NCI-H2029 (cell line): ENCODE results near the gene LMO1.

ENCODE experiments used
- DNase-seq: peaks from one replicate; lab custom pipeline; 2025; lab: John Stamatoyannopoulos, UW

The LMO1 gene

GRCh38 chr11:8227156-8228152 is 36.2 kb downstream of the LMO1 start:
- DNase-seq = no peak

DNA sequence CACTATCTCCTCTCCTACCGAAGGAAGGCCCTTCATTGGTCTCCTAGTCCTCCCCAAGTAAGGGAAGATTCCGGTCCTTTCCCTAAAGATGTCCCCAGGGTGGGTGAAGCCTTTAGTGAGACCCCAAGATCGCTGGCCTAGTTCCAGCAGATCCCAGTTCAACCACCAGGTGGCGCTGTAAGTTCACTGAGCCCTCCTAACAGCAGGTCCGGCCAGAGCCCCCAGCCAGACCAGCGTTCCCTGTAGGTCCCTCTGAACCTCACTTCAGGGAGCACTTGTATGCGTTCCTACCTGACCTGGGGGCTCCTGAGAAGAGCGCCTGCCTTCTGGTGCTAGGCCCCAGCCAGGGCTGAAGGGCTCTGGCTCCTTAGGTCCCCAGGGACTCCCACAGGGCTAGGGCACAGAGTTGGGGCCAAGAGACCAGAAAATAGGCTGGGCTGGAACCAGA is 38.1 kb downstream of the LMO1 start:
- peak; percentile 44 for DNase-seq

- no peak for DNase-seq
These were observed 39.0 kb downstream of the LMO1 start for GRCh38 chr11:8224711-8225110.

GRCh38 chr11:8224161-8224591 is 39.5 kb downstream of the LMO1 start:
- DNase-seq = no peak

DNA sequence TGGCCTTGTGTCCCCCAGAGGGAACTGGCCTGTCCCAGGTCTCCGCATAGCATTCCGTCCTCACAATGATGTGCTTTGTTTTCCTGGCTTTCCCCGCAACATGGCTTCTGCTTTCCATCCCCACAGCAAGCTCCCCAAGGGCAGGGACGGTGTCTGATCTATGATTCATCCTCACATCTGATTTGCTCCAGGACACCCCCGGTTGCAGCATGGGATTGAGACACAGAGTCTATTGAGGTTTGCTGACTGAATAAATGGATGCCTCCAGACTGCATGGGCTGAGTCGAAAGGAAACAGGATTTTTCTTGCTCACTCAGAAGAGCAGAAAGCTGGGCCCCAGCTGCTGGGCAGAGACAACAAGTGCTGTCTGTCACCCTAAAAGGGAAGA is 40.2 kb downstream of the LMO1 start:
- DNase-seq = no peak

DNA sequence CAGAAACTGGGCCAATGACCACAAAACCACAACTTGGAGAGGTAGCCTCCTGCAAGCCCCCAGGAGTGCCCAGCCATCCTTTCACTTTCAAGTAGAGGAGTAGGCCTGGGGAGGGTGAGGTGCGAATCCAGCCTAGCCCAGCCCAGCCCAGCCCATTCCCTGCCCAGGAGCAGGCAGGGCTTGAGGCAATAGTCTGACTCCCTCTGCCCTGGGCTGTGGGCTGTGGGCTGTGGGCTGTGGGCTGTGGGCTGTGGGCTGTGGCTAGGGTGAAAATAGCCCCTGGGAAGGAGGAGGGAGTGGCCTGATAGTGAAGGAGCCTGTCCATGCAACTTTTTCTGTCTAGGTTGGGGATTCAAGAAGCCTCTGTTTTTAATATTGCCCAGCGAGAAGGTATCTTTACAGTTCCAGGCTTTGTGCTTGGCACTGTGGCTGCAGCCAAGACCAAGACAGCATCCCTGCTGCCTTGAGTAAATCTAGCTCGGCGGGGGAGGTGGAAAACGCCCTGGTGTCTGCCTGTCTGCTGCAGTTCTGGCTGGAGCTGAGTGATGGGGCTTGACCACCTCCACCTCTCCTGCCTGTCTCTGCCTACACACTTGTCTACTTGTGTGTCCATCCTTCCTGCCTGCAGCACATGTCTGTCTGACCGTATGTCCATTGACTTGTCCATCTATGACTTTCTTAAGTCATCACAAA is 40.7 kb downstream of the LMO1 start:
- no peak for DNase-seq

DNA sequence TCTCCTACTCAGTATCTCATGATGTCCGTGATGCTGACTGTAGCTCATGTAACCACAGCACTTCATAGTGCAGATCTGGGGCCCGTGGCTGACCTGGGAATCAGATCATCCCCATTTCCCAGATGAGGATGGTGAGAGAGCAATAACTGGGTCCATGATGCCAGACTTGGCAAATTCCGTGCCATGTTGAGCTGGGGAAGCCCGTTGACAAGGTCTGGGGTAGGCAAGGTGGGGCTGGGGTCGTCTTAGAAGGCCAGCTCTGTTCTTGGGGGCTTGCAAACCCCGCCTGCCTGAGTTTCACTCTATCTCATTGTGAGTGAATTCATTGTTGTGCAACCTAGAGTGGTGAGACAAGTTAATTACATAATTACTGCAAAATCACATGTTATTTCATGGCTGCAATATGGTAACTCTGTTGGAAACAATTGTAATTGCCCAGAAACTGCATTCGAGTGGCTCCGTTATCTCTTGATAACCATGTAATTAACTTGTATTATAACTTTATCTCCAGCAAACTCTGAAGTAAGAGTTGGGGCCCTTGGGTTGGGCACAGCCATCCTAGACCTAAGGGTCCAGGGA is 41.7 kb downstream of the LMO1 start:
- DNase-seq = no peak

DNA sequence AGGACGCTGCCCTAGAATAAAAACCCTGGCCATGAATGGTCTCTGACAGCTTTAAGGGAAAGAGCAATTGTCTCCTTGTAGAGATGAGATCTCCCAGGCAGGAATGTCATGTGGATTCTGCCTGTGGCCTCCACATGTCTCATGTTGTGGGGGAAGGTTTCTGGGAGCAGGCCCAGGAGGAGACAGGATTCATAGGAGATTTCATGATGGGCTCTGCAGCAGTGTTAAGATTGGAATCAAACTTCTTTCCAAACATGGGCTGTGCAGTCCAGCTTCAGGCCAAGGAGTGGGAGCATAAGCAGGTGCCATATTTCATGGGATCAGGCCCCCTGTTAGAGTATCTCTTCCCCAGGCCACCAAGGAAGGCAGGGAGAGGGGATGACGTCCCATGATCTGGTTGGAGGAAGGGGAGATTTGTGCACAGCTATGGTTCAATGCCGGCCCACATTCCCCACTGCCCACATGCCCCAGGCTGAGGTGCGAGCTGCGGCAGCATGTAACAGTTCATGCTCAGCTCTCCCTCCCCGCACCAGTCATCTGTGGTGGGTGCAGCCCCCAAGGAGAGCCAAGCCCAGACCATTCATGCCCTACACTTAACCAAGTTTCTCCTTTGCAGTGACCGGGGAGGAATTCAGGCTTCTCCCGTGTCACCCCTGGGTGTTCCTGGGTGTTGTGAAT is 42.5 kb downstream of the LMO1 start:
- no peak for DNase-seq

- no peak for DNase-seq
These were observed 43.2 kb downstream of the LMO1 start for GRCh38 chr11:8220261-8221045.

- peak; percentile 35 for DNase-seq
These were observed 44.2 kb downstream of the LMO1 start for GRCh38 chr11:8219257-8220021.

DNA sequence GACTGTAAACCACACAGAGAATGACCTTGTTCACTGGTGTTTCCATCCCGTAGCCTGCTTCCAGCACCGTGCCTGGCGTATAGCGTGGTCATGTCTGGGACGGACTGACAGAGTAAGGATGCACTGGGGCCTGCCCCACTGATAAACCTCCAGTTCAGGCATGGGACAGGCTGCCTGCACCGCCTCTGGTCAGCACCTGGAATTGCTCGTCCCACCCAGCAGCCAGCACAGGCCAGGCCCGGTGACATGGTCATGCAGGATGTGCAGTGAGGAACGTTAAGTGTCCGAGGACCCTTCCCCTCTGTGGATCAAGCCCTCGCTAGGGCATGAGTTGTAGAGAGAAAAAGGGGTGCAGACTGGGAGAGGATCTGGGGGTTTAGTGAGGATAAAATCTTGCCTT is 44.8 kb downstream of the LMO1 start:
- no peak for DNase-seq

DNA sequence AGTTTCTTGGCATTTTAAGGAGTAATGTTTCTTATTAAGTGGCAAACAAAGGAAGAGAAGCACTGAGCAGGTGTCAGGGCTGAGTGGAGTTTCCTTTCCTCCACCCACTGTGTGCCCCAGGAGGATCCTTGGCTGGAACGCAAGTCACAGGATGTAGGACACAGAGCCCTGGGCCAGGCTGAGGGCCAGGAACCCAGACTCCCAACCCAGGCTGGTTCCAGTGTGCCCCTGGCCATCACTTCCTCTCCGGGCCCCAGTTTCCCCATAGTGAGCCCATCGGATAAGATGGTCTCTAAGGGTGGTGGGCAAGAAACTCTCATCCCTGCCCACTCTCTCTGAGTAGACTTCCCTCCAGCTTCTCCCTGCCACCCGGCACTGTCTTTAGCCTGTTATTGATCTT is 45.3 kb downstream of the LMO1 start:
- DNase-seq = no peak

DNA sequence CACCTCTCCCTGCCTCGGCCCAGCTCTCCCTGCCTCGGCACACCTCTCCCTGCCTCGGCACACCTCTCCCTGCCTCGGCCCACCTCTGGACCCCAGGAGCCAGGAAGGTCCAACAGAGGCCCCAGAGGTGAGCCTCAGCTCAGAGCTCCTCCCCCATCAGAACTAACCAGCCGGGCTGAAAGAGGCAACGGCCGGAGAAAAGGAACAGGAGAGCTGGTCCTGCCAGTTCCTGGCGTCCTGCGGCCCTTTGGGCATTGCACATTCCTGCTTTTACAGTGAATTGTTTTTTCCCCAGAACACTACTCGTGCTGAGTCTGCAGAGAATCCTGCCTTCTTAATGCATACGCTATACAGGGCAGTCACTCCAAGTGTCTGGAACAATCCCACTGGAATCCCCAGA is 45.8 kb downstream of the LMO1 start:
- DNase-seq = no peak

- DNase-seq = no peak
These were observed 46.5 kb downstream of the LMO1 start for GRCh38 chr11:8217136-8217535.

GRCh38 chr11:8213376-8213775 is 50.3 kb downstream of the LMO1 start:
- no peak for DNase-seq

GRCh38 chr11:8209208-8209807 is 54.4 kb downstream of the LMO1 start:
- DNase-seq = no peak

GRCh38 chr11:8207080-8208000 is 56.3 kb downstream of the LMO1 start:
- no peak for DNase-seq

DNA sequence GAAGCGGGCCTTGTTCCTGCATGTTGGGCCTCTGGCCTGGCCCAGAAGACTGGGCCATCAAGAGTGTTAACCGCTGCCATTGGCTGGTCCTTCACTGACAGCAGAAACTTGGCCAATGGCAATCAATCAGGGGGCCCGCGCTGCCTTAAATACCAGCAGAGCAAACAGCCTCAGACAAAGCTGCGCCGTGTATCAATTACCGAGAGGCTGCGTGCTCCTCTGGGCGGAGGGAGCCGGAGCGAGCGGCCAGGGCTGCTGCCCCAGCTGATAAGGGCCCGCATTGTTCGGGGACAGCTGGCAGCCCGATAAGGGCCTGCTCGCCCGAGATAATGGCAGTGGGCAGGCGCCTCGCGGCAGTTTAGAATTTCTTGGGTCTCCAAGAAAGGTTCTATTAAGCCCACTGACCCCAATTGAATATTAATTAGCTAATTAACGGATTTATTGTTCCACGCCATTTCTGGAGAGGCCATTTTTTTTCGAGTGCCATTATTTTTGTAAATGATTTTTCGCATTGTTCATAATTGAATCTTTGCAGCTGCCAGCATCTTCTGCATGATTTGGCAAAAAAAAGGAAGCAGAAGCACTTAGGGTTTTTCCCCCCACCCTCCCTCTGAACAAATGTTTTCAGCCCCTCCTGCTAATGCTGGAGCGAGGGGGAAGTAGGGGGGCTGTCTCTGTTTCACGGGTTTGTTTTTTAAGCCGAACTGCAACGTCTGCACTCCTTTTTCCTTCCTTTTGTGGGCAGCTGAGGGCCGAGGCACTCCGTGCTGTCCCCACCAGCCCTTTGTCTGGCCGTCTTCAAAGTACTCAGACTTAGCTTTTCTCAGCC is 57.2 kb downstream of the LMO1 start:
- peak; percentile 51 for DNase-seq
